H1 (cell line): ENCODE results near the gene CCDC152. TPM values are rescaled to one million over a fixed set of nuclear protein-coding genes. Genes with fewer than 3 reads are reported as not detected.

Experiments
- CTCF ChIA-PET: fragments of 300-600 bp; sonication (Branson Sonifier 250); formaldehyde crosslinking; loops from one replicate; lab custom pipeline; 2021; ENCODE audit not compliant: partially characterized antibody; lab: Charles Lee
- POLR2A ChIA-PET: fragments of 300-600 bp; sonication (Branson Sonifier 250); formaldehyde crosslinking; loops from one replicate; lab custom pipeline; 2021; ENCODE audit warnings: inconsistent platforms; ENCODE audit not compliant: partially characterized antibody; lab: Charles Lee
- DNase-seq, 2 experiments: peaks; one replicate each; pipeline versions ENCODE4 v3.0.0 to v3.0.0-alpha.2; 2010 to 2022; ENCODE audit warnings: low spot score in 2 of 2, low read depth in 1 of 2, mixed read lengths in 1 of 2
- FAIRE-seq: peaks from 2 replicates; lab custom pipeline; 2011; peaks lifted over from hg19 to GRCh38; lab: Jason Lieb, UNC
- H2AFZ ChIP-seq: 2 replicates; pipeline ENCODE4 v1.8.1; 2012; ENCODE audit warnings: low read length, inconsistent platforms
- H2AK5ac ChIP-seq: 2 replicates; pipeline ENCODE4 v1.6.1; 2013; ENCODE audit warnings: low read depth, low read length
- H2BK120ac ChIP-seq: replicated peaks from 2 replicates; pipeline ENCODE3; 2013; ENCODE audit warnings: low read depth, low read length, inconsistent platforms
- H2BK12ac ChIP-seq: 2 replicates; pipeline ENCODE4 v1.6.1; 2013; ENCODE audit warnings: low read depth, low read length
- H2BK15ac ChIP-seq: 2 replicates; pipeline ENCODE4 v1.6.1; 2013; ENCODE audit warnings: low read length
- H2BK20ac ChIP-seq: 2 replicates; pipeline ENCODE4 v1.6.1; 2013; ENCODE audit warnings: low read length
- H2BK5ac ChIP-seq: 2 replicates; pipeline ENCODE4 v1.6.1; 2013; ENCODE audit warnings: low read depth, low read length
- H3K14ac ChIP-seq: 2 replicates; pipeline ENCODE4 v1.6.1; 2013; ENCODE audit warnings: inconsistent platforms; ENCODE audit not compliant: insufficient read length
- H3K18ac ChIP-seq: 2 replicates; pipeline ENCODE4 v1.6.1; 2013; ENCODE audit warnings: low read length; ENCODE audit errors: extremely low read depth
- H3K23ac ChIP-seq: 2 replicates; pipeline ENCODE4 v1.6.1; 2013; ENCODE audit warnings: inconsistent platforms; ENCODE audit not compliant: insufficient read length
- H3K23me2 ChIP-seq: 2 replicates; pipeline ENCODE4 v1.6.1; 2013; ENCODE audit warnings: low read depth, low read length
- H3K27ac ChIP-seq: 2 replicates; pipeline ENCODE4 v1.6.1; 2011; ENCODE audit warnings: low read depth, low read length, inconsistent platforms
- H3K27me3 ChIP-seq, 4 experiments: replicated peaks in 1 of 4; 1 replicate in 1 of 4; 2 replicates in 3 of 4; pipeline versions ENCODE4 v1.6.1 to v1.8.1; 2011 to 2013; ENCODE audit warnings: low read length in 3 of 4, mild to moderate bottlenecking in 3 of 4, inconsistent platforms in 2 of 4, mixed read lengths in 2 of 4, moderate library complexity in 1 of 4; ENCODE audit not compliant: control insufficient read depth in 3 of 4, insufficient read depth in 3 of 4; ENCODE audit errors: extremely low read depth in 1 of 4
- H3K36me3 ChIP-seq, 4 experiments: 2 replicates each; pipeline versions ENCODE4 v1.6.1 to v1.8.1; 2011 to 2013; ENCODE audit warnings: mild to moderate bottlenecking in 4 of 4, low read length in 3 of 4, moderate library complexity in 2 of 4, control low read depth in 1 of 4, inconsistent platforms in 1 of 4; ENCODE audit not compliant: insufficient read depth in 4 of 4, control insufficient read depth in 2 of 4
- H3K4ac ChIP-seq: replicated peaks from 2 replicates; pipeline ENCODE3; 2013; ENCODE audit warnings: low read length, low read depth, mixed read lengths, inconsistent platforms; ENCODE audit not compliant: insufficient read length
- H3K4me1 ChIP-seq, 4 experiments: replicated peaks in 1 of 4; 1 replicate in 1 of 4; 2 replicates in 3 of 4; pipeline versions ENCODE4 v1.6.1 to v1.8.1; 2011 to 2013; ENCODE audit warnings: low read length in 3 of 4, inconsistent platforms in 2 of 4, mixed read lengths in 1 of 4; ENCODE audit not compliant: insufficient read depth in 4 of 4, control insufficient read depth in 3 of 4
- H3K4me2 ChIP-seq, 2 experiments: 2 replicates each; pipeline versions ENCODE4 v1.6.1 to v1.8.1; 2011 to 2013; ENCODE audit warnings: low read depth in 2 of 2, low read length in 2 of 2, control low read depth in 1 of 2, inconsistent platforms in 1 of 2, mild to moderate bottlenecking in 1 of 2; ENCODE audit not compliant: insufficient read depth in 1 of 2
- H3K4me3 ChIP-seq, 4 experiments: fragments of 200-600, 300-600 bp in 1 of 4; sonication (generic), shearing (Covaris generic), sonication (Bioruptor Twin) in 1 of 4; 2 replicates each; pipeline versions ENCODE4 v1.5.1 to v1.8.1; 2011 to 2016; ENCODE audit warnings: low read length in 4 of 4, low read depth in 3 of 4, control low read depth in 2 of 4, inconsistent platforms in 2 of 4, mild to moderate bottlenecking in 2 of 4, mixed read lengths in 1 of 4, moderate library complexity in 1 of 4; ENCODE audit not compliant: insufficient read depth in 2 of 4; ENCODE audit errors: extremely low read depth in 1 of 4
- H3K56ac ChIP-seq: replicated peaks from 2 replicates; pipeline ENCODE3; 2013; ENCODE audit warnings: low read depth, mild to moderate bottlenecking, mixed read lengths, low read length, inconsistent platforms; ENCODE audit not compliant: insufficient read length
- H3K79me1 ChIP-seq: 2 replicates; pipeline ENCODE4 v1.6.1; 2013; ENCODE audit warnings: low read depth, low read length, control low read depth
- H3K79me2 ChIP-seq, 2 experiments: 2 replicates each; pipeline versions ENCODE4 v1.6.1 to v1.8.1; 2012 to 2013; ENCODE audit warnings: low read length in 2 of 2, mild to moderate bottlenecking in 2 of 2, inconsistent platforms in 1 of 2; ENCODE audit not compliant: insufficient read depth in 2 of 2, control insufficient read depth in 1 of 2
- H3K9ac ChIP-seq, 4 experiments: replicated peaks in 1 of 4; 1 replicate in 1 of 4; 2 replicates in 3 of 4; pipeline versions ENCODE4 v1.6.1 to v1.8.1; 2011 to 2013; ENCODE audit warnings: low read depth in 3 of 4, low read length in 3 of 4, control low read depth in 2 of 4, mild to moderate bottlenecking in 2 of 4, moderate library complexity in 2 of 4, inconsistent platforms in 1 of 4; ENCODE audit errors: extremely low read depth in 1 of 4
- H3K9me3 ChIP-seq, 2 experiments: 2 replicates each; pipeline versions ENCODE4 v1.6.1 to v1.8.1; 2012 to 2013; ENCODE audit warnings: mild to moderate bottlenecking in 2 of 2, moderate library complexity in 2 of 2, control low read depth in 1 of 2, inconsistent platforms in 1 of 2, low read depth in 1 of 2, low read length in 1 of 2, mixed read lengths in 1 of 2; ENCODE audit not compliant: insufficient read depth in 2 of 2
- H4K20me1 ChIP-seq, 2 experiments: replicated peaks in 1 of 2; 2 replicates each; pipeline versions ENCODE3 to v1.8.1; 2011 to 2013; ENCODE audit warnings: inconsistent platforms in 2 of 2, low read length in 2 of 2, mild to moderate bottlenecking in 1 of 2; ENCODE audit not compliant: insufficient read depth in 2 of 2, control insufficient read depth in 1 of 2
- H4K5ac ChIP-seq: 2 replicates; pipeline ENCODE4 v1.6.1; 2013; ENCODE audit warnings: low read length, low read depth, mixed read lengths, inconsistent platforms; ENCODE audit not compliant: insufficient read length
- H4K8ac ChIP-seq: 2 replicates; pipeline ENCODE4 v1.8.0; 2013; ENCODE audit warnings: mild to moderate bottlenecking, moderate library complexity, low read length, inconsistent platforms; ENCODE audit not compliant: insufficient read depth; ENCODE audit errors: extremely low read depth
- H4K91ac ChIP-seq: replicated peaks from 2 replicates; pipeline ENCODE3; 2013; ENCODE audit warnings: low read length, mixed read lengths, inconsistent platforms; ENCODE audit not compliant: insufficient read length
- ASH2L ChIP-seq: fragments of 200-600, 300-600 bp; sonication (generic); IDR thresholded peaks from one replicate; pipeline ENCODE4 v1.7.1; 2017; ENCODE audit warnings: low read length
- CHD1 ChIP-seq: IDR thresholded peaks from 2 replicates; pipeline ENCODE4 v1.6.1; 2012; ENCODE audit warnings: low read depth, low read length, improper control_type of control experiment
- SRF ChIP-seq: IDR thresholded peaks from 2 replicates; pipeline ENCODE4 v1.6.1; 2011; ENCODE audit warnings: mild to moderate bottlenecking, low read depth, low read length, moderate library complexity
- YY1 ChIP-seq: IDR thresholded peaks from 2 replicates; pipeline ENCODE4 v1.6.1; 2011; ENCODE audit warnings: low read depth, mild to moderate bottlenecking, low read length
- WGBS, 2 experiments: shearing (Covaris generic) in 1 of 2; methylation state at CpG; one replicate each; pipeline versions ENCODE4 v1.1.6 to v1.1.7; 2013 to 2015; ENCODE audit warnings: low lambda C conversion rate in 2 of 2, mixed read lengths in 2 of 2, inconsistent platforms in 1 of 2, low coverage in 1 of 2, missing lambda C conversion rate in 1 of 2; ENCODE audit not compliant: insufficient replicate concordance in 2 of 2, insufficient coverage in 1 of 2, insufficient read length in 1 of 2; ENCODE audit errors: extremely low coverage in 1 of 2, missing lambda C conversion rate in 1 of 2; 5-methylcytosine and 5-hydroxymethylcytosine counted together
- polyA plus RNA-seq, 7 experiments: library from polyadenylated mRNA; depleted of rRNA in 3 of 7; stranded (reverse) in 5 of 7; unstranded in 2 of 7; fragments of >200 nt in 5 of 7; fragments of 200-250 nt in 2 of 7; gene quantifications; 1 replicate in 5 of 7; 2 replicates in 1 of 7; 4 replicates in 1 of 7; pipeline versions ENCODE4 v1.2.1 to v1.2.3, GENCODE V29; 2011 to 2013; ENCODE audit warnings: missing spikeins in 2 of 7, mixed read lengths in 2 of 7
- total RNA-seq: library from RNA; stranded (reverse); fragmentation: NEBNext Ultra II Directional; extraction: Animal tissue kit (Norgen Biotek cat#: 25700); gene quantifications from 2 replicates; pipeline ENCODE4 v1.2.1, GENCODE V29; 2021

CCDC152 gene
- total and polyA plus RNA-seq, 2 of the 8 experiments (the other 6 are each of a cell fraction or from before 2014, with no cell fraction given) = 2.6 to 9.5 TPM

DNA sequence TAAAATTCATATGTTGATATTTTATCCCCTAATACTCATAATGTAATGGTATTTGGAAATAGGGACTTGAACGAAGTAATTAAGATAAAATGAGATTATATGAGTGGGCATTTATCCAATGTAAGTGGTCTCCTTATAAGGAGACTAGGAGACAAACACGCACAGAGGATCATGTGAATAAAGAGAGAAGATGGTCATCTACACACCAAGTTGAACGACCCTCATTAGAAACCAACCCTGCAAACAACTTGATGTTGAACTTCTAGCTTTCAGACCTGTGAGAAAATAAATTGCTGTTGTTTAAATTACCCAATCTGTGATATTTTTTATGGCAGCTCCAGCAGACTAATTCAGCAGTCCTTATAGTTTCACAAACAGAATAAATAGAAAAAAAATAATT is 82.6 kb downstream of the CCDC152 start:
- POLR2A ChIA-PET = no interaction called here
- no peak overlapping the region for H3K4me3 ChIP-seq
- peaks cover 0 to 7% of the 10 kb centered on the region in 2 experiments; a peak in 1 of 4 replicates for H3K9me3 ChIP-seq
- H2BK12ac ChIP-seq = no peak overlapping the region
- H2BK5ac ChIP-seq = no peak overlapping the region
- H3K4me2 ChIP-seq = no peak overlapping the region
- H3K27ac ChIP-seq = no peak overlapping the region
- no peak for TF ChIP-seq ASH2L
- TF ChIP-seq CHD1 = no peak
- no peak for TF ChIP-seq YY1
- no peak for TF ChIP-seq SRF
- FAIRE-seq = no peak
- no peaks in the 10 kb centered on the region for H3K23me2 ChIP-seq
- no peak overlapping the region for H2BK15ac ChIP-seq
- no peak overlapping the region for H2AFZ ChIP-seq
- H3K23ac ChIP-seq = no peak overlapping the region
- H4K91ac ChIP-seq = no peak overlapping the region
- no peak overlapping the region for H2BK120ac ChIP-seq
- no peaks in the 10 kb centered on the region for H4K20me1 ChIP-seq
- H3K14ac ChIP-seq = no peak overlapping the region
- no peak overlapping the region for H2AK5ac ChIP-seq
- no peaks in the 10 kb centered on the region for H3K4me1 ChIP-seq
- WGBS, 2 experiments = 88% methylated on average over 3 of the region's 3 CpGs; no CpG with 5 or more reads in 1 of the 2 experiments
- H3K79me2 ChIP-seq = no peaks in the 10 kb centered on the region
- no peak overlapping the region for H2BK20ac ChIP-seq
- CTCF ChIA-PET = interaction anchor here (1.0 kb wide), 1 partner anchor 18 kb away, joined by 3 read pairs; no protein-coding TSS in a partner anchor
- no peak for DNase-seq
- H3K56ac ChIP-seq = no peak overlapping the region
- no peak overlapping the region for H3K4ac ChIP-seq
- H4K8ac ChIP-seq = no peak overlapping the region
- H4K5ac ChIP-seq = no peak overlapping the region
- H3K9ac ChIP-seq = no peak overlapping the region
- H3K18ac ChIP-seq = no peak overlapping the region
- H3K36me3 ChIP-seq = no peaks in the 10 kb centered on the region
- H3K27me3 ChIP-seq = no peaks in the 10 kb centered on the region; a peak in 1 of 7 replicates
- H3K79me1 ChIP-seq = no peaks in the 10 kb centered on the region
